Measurements from ENCODE around the gene PLEKHA4.
A peak's percentile ranks its signal among the peaks of the same experiment; 100 is the strongest.

The PLEKHA4 gene

DNA sequence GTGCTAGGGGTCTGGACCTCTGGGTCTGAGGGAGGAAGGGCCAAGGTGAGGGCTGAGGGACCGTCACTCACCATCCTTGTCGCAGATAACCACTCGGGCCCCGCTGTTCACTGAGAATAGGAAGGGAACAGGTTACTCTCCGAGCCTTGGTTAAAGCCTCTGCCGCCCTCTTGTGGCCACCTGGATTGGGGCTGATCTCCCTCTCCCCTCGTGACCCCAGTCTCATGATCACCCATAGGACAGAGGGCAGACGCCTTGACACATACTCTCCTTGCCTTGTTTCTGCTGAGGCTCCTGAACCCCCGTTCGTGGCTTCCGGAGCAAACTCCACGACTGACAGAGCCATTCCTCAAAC lies 32.7 kb downstream of the PLEKHA4 start:
- Histone ChIP-seq H3K4me1 (ENCODE audit: control insufficient read depth, insufficient read depth, low read depth, low read length) (peaks cover 11% of the 10 kb centered on the region), H3K79me1 (replicated peaks; ENCODE audit: low read length, poor library complexity, severe bottlenecking) (peaks cover 11% of the 10 kb centered on the region), H2AK5ac (ENCODE audit: low read length, severe bottlenecking) (no peak overlapping the region), H3K23ac (ENCODE audit: low read length in 2 of 2) (no peak overlapping the region), H2AFZ (ENCODE audit: low read depth, low read length) (no peak overlapping the region), H3K36me3 (ENCODE audit: control insufficient read depth in 1 of 2, insufficient read depth in 2 of 2, low read depth in 1 of 2, low read length in 2 of 2) (peaks cover 34 to 41% of the 10 kb centered on the region in 2 experiments), H2BK12ac (ENCODE audit: low read length in 2 of 2) (peak overlapping the region in 1 of 2 experiments; percentile 61), H2BK120ac (ENCODE audit: low read depth, low read length) (peak overlapping the region; percentile 19), H3K4ac (ENCODE audit: low read depth in 1 of 2, low read length in 2 of 2) (peak overlapping the region; percentile 87 to 98), H3K9me3 (ENCODE audit: control insufficient read depth, low read length) (no peaks in the 10 kb centered on the region), H3K4me2 (ENCODE audit: low read length, poor library complexity, severe bottlenecking) (peak overlapping the region; percentile 90), H4K8ac (ENCODE audit: low read length) (peak overlapping the region; percentile 91), H3K27me3 (ENCODE audit: control insufficient read depth in 1 of 2, insufficient read depth in 1 of 2, low read length in 2 of 2) (no peaks in the 10 kb centered on the region), H4K91ac (ENCODE audit: low read length) (peak overlapping the region; percentile 98), H3K14ac (ENCODE audit: low read length in 2 of 2) (peak overlapping the region in 1 of 2 experiments; percentile 68), H2BK15ac (ENCODE audit: low read depth, poor library complexity, severe bottlenecking) (peak overlapping the region; percentile 6), H3K4me3 (ENCODE audit: insufficient read depth in 1 of 2, low read depth in 1 of 2, low read length in 2 of 2) (peak overlapping the region; percentile 75 to 80), H3K9ac (ENCODE audit: low read length) (peak overlapping the region; percentile 92), H3K18ac (ENCODE audit: low read depth in 1 of 2, low read length in 2 of 2) (peak overlapping the region; percentile 74 to 100), H3K27ac (ENCODE audit: low read length, poor library complexity, severe bottlenecking) (peak overlapping the region; percentile 96), H2BK5ac (ENCODE audit: low read depth, low read length, poor library complexity, severe bottlenecking) (peak overlapping the region; percentile 71)
- peak; percentile 91 for DNase-seq
- WGBS, result under 1% methylated on average over 12 of the region's 12 CpGs

DNA sequence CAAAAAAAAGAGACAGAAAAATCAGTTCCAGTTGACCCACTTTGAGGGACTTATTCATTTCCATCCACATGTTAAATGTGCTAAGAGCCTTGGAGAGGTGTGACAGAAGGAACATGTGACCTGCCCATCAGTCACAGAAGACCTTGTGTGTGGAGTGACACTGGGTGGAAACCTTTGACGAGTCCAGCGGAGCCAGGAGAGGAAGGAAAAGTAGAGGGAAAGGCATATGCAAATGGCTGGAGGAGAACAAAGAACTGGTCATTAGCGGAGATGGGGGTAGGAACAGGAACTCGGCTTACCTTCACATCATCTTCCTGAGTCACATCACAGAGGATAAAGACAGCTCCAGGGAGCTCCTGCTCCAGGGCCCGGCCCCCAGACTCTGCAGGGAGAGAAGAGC lies 34.4 kb downstream of the PLEKHA4 start:
- H3K18ac ChIP-seq (ENCODE audit: low read depth in 1 of 2, low read length in 2 of 2), result no peak overlapping the region
- H3K36me3 ChIP-seq (ENCODE audit: control insufficient read depth in 1 of 2, insufficient read depth in 2 of 2, low read depth in 1 of 2, low read length in 2 of 2), result peaks cover 42 to 43% of the 10 kb centered on the region in 2 experiments
- H3K4me2 ChIP-seq (ENCODE audit: low read length, poor library complexity, severe bottlenecking), result no peak overlapping the region
- WGBS, result 77% methylated on average over 3 of the region's 5 CpGs
- no peak overlapping the region for H2BK5ac ChIP-seq (ENCODE audit: low read depth, low read length, poor library complexity, severe bottlenecking)
- no peak overlapping the region for H4K91ac ChIP-seq (ENCODE audit: low read length)
- H2BK15ac ChIP-seq (ENCODE audit: low read depth, poor library complexity, severe bottlenecking), result no peak overlapping the region
- peaks cover 11% of the 10 kb centered on the region for H3K4me1 ChIP-seq (ENCODE audit: control insufficient read depth, insufficient read depth, low read depth, low read length)
- no peak overlapping the region for H2AFZ ChIP-seq (ENCODE audit: low read depth, low read length)
- no peak overlapping the region for H2BK12ac ChIP-seq (ENCODE audit: low read length in 2 of 2)
- H3K27ac ChIP-seq (ENCODE audit: low read length, poor library complexity, severe bottlenecking), result no peak overlapping the region
- peak overlapping the region; percentile 19 for H2AK5ac ChIP-seq (ENCODE audit: low read length, severe bottlenecking)
- H3K23ac ChIP-seq (ENCODE audit: low read length in 2 of 2), result no peak overlapping the region
- H4K8ac ChIP-seq (ENCODE audit: low read length), result no peak overlapping the region
- H3K4me3 ChIP-seq (ENCODE audit: insufficient read depth in 1 of 2, low read depth in 1 of 2, low read length in 2 of 2), result no peak overlapping the region
- H3K4ac ChIP-seq (ENCODE audit: low read depth in 1 of 2, low read length in 2 of 2), result no peak overlapping the region
- H3K14ac ChIP-seq (ENCODE audit: low read length in 2 of 2), result no peak overlapping the region
- no peaks in the 10 kb centered on the region for H3K27me3 ChIP-seq (ENCODE audit: control insufficient read depth in 1 of 2, insufficient read depth in 1 of 2, low read length in 2 of 2)
- no peaks in the 10 kb centered on the region for H3K9me3 ChIP-seq (ENCODE audit: control insufficient read depth, low read length)
- no peak overlapping the region for H2BK120ac ChIP-seq (ENCODE audit: low read depth, low read length)
- H3K79me1 ChIP-seq (replicated peaks; ENCODE audit: low read length, poor library complexity, severe bottlenecking), result peaks cover 11% of the 10 kb centered on the region
- no peak overlapping the region for H3K9ac ChIP-seq (ENCODE audit: low read length)
- no peak for DNase-seq

GRCh38 chr19:48833049-48833448 lies 35.4 kb downstream of the PLEKHA4 start:
- no peak overlapping the region for H2AFZ ChIP-seq (ENCODE audit: low read depth, low read length)
- H3K23ac ChIP-seq (ENCODE audit: low read length in 2 of 2), result no peak overlapping the region
- H3K4me1 ChIP-seq (ENCODE audit: control insufficient read depth, insufficient read depth, low read depth, low read length), result peaks cover 11% of the 10 kb centered on the region
- no peaks in the 10 kb centered on the region for H3K27me3 ChIP-seq (ENCODE audit: control insufficient read depth in 1 of 2, insufficient read depth in 1 of 2, low read length in 2 of 2)
- no peak overlapping the region for H3K14ac ChIP-seq (ENCODE audit: low read length in 2 of 2)
- 68% methylated on average over 5 of the region's 5 CpGs for WGBS
- no peak overlapping the region for H4K8ac ChIP-seq (ENCODE audit: low read length)
- H2AK5ac ChIP-seq (ENCODE audit: low read length, severe bottlenecking), result no peak overlapping the region
- peaks cover 11% of the 10 kb centered on the region for H3K79me1 ChIP-seq (replicated peaks; ENCODE audit: low read length, poor library complexity, severe bottlenecking)
- H3K4me2 ChIP-seq (ENCODE audit: low read length, poor library complexity, severe bottlenecking), result no peak overlapping the region
- no peak overlapping the region for H4K91ac ChIP-seq (ENCODE audit: low read length)
- no peak overlapping the region for H2BK15ac ChIP-seq (ENCODE audit: low read depth, poor library complexity, severe bottlenecking)
- DNase-seq, result no peak
- H3K4me3 ChIP-seq (ENCODE audit: insufficient read depth in 1 of 2, low read depth in 1 of 2, low read length in 2 of 2), result no peak overlapping the region
- H2BK120ac ChIP-seq (ENCODE audit: low read depth, low read length), result no peak overlapping the region
- no peak overlapping the region for H3K27ac ChIP-seq (ENCODE audit: low read length, poor library complexity, severe bottlenecking)
- H3K36me3 ChIP-seq (ENCODE audit: control insufficient read depth in 1 of 2, insufficient read depth in 2 of 2, low read depth in 1 of 2, low read length in 2 of 2), result peaks cover 44 to 46% of the 10 kb centered on the region in 2 experiments
- no peak overlapping the region for H3K9ac ChIP-seq (ENCODE audit: low read length)
- no peak overlapping the region for H2BK12ac ChIP-seq (ENCODE audit: low read length in 2 of 2)
- no peak overlapping the region for H3K4ac ChIP-seq (ENCODE audit: low read depth in 1 of 2, low read length in 2 of 2)
- H2BK5ac ChIP-seq (ENCODE audit: low read depth, low read length, poor library complexity, severe bottlenecking), result no peak overlapping the region
- no peak overlapping the region for H3K18ac ChIP-seq (ENCODE audit: low read depth in 1 of 2, low read length in 2 of 2)
- H3K9me3 ChIP-seq (ENCODE audit: control insufficient read depth, low read length), result no peaks in the 10 kb centered on the region

DNA sequence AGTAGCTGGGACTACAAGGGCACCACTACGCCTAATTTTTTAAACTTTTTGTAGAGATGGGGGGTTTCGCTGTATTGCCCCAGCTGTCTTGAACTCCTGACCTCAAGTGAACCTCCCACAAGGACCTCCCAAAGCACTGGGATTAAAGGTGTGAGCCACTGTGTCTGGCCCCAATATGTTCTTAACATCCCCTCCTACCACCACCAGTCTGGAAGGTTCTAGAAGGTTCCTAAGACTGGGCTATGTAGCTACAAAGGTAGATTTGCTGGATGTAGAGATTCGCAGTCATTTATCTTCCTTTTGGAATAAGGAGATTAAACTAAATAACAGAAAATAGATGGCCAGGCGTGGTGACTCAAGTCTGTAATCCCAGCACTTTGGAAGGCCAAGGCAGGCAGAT lies 37.5 kb downstream of the PLEKHA4 start:
- H3K4ac ChIP-seq (ENCODE audit: low read depth in 1 of 2, low read length in 2 of 2), result no peak overlapping the region
- H2AK5ac ChIP-seq (ENCODE audit: low read length, severe bottlenecking), result no peak overlapping the region
- peaks cover 5% of the 10 kb centered on the region for H3K4me1 ChIP-seq (ENCODE audit: control insufficient read depth, insufficient read depth, low read depth, low read length)

More for the DNA sequence above, 37.5 kb downstream of the PLEKHA4 start:
- 93% methylated on average over 3 of the region's 4 CpGs for WGBS
- no peak overlapping the region for H4K91ac ChIP-seq (ENCODE audit: low read length)
- H3K27me3 ChIP-seq (ENCODE audit: control insufficient read depth in 1 of 2, insufficient read depth in 1 of 2, low read length in 2 of 2), result no peaks in the 10 kb centered on the region
- H3K4me3 ChIP-seq (ENCODE audit: insufficient read depth in 1 of 2, low read depth in 1 of 2, low read length in 2 of 2), result no peak overlapping the region
- H3K18ac ChIP-seq (ENCODE audit: low read depth in 1 of 2, low read length in 2 of 2), result no peak overlapping the region
- no peak overlapping the region for H3K27ac ChIP-seq (ENCODE audit: low read length, poor library complexity, severe bottlenecking)
- H2BK120ac ChIP-seq (ENCODE audit: low read depth, low read length), result no peak overlapping the region
- H3K79me1 ChIP-seq (replicated peaks; ENCODE audit: low read length, poor library complexity, severe bottlenecking), result peaks cover 11% of the 10 kb centered on the region
- H4K8ac ChIP-seq (ENCODE audit: low read length), result no peak overlapping the region
- DNase-seq, result no peak
- H3K4me2 ChIP-seq (ENCODE audit: low read length, poor library complexity, severe bottlenecking), result no peak overlapping the region
- no peak overlapping the region for H2BK12ac ChIP-seq (ENCODE audit: low read length in 2 of 2)
- H2AFZ ChIP-seq (ENCODE audit: low read depth, low read length), result no peak overlapping the region
- no peak overlapping the region for H3K9ac ChIP-seq (ENCODE audit: low read length)
- no peak overlapping the region for H2BK15ac ChIP-seq (ENCODE audit: low read depth, poor library complexity, severe bottlenecking)
- H2BK5ac ChIP-seq (ENCODE audit: low read depth, low read length, poor library complexity, severe bottlenecking), result no peak overlapping the region
- no peak overlapping the region for H3K23ac ChIP-seq (ENCODE audit: low read length in 2 of 2)
- H3K14ac ChIP-seq (ENCODE audit: low read length in 2 of 2), result no peak overlapping the region
- peaks cover 52 to 54% of the 10 kb centered on the region in 2 experiments for H3K36me3 ChIP-seq (ENCODE audit: control insufficient read depth in 1 of 2, insufficient read depth in 2 of 2, low read depth in 1 of 2, low read length in 2 of 2)
- no peaks in the 10 kb centered on the region for H3K9me3 ChIP-seq (ENCODE audit: control insufficient read depth, low read length)

Data from mesenchymal stem cell (in vitro differentiated cells and primary cell).